GM12872 (cell line): Measurements from ENCODE around the gene LRRC30.

Experiments
- TF ChIP-seq, protein P1 (sequence below): IDR thresholded peaks from 3 replicates; pipeline ENCODE4 v1.5.1; 2011; ENCODE audit warnings: low read depth, mild to moderate bottlenecking, low read length, moderate library complexity; ENCODE audit not compliant: insufficient read depth

Gene LRRC30

GRCh38 chr18:7230626-7231349, at the start of gene LRRC30:
TSS of gene LRRC30 (plus strand) at chr18:7231089. CDS start at chr18:7231139, 50 bp downstream.
- TF ChIP-seq, protein P1, sequence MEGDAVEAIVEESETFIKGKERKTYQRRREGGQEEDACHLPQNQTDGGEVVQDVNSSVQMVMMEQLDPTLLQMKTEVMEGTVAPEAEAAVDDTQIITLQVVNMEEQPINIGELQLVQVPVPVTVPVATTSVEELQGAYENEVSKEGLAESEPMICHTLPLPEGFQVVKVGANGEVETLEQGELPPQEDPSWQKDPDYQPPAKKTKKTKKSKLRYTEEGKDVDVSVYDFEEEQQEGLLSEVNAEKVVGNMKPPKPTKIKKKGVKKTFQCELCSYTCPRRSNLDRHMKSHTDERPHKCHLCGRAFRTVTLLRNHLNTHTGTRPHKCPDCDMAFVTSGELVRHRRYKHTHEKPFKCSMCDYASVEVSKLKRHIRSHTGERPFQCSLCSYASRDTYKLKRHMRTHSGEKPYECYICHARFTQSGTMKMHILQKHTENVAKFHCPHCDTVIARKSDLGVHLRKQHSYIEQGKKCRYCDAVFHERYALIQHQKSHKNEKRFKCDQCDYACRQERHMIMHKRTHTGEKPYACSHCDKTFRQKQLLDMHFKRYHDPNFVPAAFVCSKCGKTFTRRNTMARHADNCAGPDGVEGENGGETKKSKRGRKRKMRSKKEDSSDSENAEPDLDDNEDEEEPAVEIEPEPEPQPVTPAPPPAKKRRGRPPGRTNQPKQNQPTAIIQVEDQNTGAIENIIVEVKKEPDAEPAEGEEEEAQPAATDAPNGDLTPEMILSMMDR = no peak

DNA sequence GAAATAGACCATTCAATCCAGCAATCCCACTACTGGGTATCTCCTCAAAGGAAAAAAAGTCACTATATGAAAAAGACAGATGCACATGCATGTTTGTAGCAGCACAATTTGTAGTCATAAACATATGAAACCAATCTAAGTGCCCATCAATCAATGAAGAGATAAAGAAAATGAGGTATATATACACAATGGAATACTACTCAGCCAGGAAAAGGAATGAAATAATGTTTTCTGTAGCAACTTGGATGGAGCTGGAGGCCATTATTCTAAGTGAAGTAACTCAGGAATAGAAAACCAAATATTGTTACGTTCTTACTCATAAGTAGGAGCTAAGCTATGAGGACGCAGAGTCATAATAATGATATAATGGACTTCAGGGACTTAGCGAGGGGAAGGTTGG, 45.2 kb upstream of the LRRC30 start:
- TF ChIP-seq, protein P1 = no peak

DNA sequence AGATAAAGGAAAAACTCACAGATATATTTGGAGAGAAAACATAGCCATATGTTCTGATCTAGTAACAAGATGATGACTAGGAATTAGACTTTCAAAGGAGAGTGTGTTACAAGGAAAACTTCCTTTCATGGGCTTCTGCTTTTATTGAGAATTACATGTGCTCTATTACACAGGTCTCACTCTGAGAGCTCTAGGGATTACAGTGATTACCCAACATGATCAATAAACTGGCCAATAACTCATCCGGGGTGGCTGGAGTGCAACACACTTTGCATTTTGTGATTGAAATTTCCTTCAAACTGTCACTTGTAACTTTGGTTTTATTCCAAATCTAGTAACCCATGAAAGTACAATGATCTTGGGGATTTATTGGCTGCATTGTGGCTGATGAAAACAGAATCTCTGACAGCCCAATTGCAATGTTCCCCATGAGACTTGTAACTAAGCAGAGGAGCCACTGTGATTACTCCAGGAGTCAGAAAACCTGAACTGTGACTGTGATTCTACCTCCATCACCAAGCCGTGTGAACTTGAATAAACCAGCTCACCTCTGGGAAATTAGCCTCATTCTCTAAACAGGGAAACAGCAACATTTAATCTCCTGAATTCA, 40.2 kb upstream of the LRRC30 start:
- TF ChIP-seq, protein P1 = no peak

- TF ChIP-seq, protein P1 = no peak
Measured at GRCh38 chr18:7191736-7192135, 39.2 kb upstream of the LRRC30 start.

DNA sequence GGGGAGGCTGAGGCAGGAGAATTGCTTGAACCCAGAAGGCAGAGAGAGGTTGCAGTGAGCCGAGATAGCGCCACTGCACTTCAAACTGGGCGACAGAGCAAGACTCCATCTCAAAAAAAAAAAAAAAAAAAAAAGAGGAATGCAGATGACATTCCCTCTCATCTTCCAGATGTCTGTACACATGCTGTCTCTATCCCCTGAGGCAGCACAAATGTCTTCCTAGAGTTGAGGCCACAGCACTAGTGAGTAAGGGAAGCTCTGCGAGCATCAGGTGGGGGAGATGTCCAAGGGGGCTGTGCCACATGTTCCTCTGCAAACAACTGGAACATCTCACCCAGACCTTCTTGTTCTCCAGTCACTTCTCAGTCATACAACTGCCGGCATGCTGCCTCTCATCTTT, 35.6 kb upstream of the LRRC30 start:
- TF ChIP-seq, protein P1 = no peak

- TF ChIP-seq, protein P1 = no peak
Measured at GRCh38 chr18:7196421-7196820, 34.5 kb upstream of the LRRC30 start.

DNA sequence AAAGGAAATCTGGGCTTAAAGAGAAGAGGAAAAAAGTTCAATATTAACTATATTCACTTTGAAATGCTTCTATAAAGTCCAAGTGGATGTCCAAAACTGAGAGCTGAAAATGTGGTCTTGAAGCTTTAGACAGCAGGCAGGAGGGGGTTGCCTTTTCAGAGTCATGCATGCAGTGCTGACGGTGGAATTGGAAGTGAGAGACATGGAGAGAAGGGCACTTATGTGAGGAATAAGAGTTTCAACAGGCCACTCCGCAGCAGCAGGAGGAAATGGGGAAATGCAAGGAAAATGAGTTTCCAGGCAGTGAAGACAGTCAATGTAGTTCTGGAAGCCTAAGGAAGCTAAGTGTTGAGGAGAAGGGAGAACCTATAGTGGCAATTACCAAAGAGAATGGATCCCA, 33.0 kb upstream of the LRRC30 start:
- TF ChIP-seq, protein P1 = no peak
